Common myeloid progenitor, CD34-positive (primary cell): ENCODE data around the gene CHRNA4.
"Not testable (repeated sequence)": the region's sequence is repeated elsewhere in the genome, so short reads cannot be mapped to it uniquely, and the experiment has no call there.

Experiments used
- CTCF ChIA-PET: fragments of 350-600 bp; sonication (Branson Sonifier 250); formaldehyde crosslinking; loops from one replicate; lab custom pipeline; 2021; ENCODE audit warnings: antibody characterized with exemption; lab: Charles Lee
- POLR2A ChIA-PET: fragments of 350-600 bp; sonication (Branson Sonifier 250); formaldehyde crosslinking; loops from one replicate; lab custom pipeline; 2021; ENCODE audit warnings: antibody characterized with exemption; lab: Charles Lee
- DNase-seq, 3 donors: peaks; one replicate each; pipeline versions ENCODE4 v3.0.0 to v3.0.0-alpha.2; 2013
- H3K27ac ChIP-seq, 2 experiments: 1 replicate in 1 of 2; 2 replicates in 1 of 2; pipeline ENCODE4 v1.7.0; 2013; ENCODE audit warnings: inconsistent platforms in 2 of 2, low read length in 2 of 2, mild to moderate bottlenecking in 2 of 2, low read depth in 1 of 2, moderate library complexity in 1 of 2; ENCODE audit not compliant: severe bottlenecking in 2 of 2, insufficient read depth in 1 of 2, poor library complexity in 1 of 2
- H3K27me3 ChIP-seq, 5 experiments: replicated peaks in 2 of 5; 1 replicate in 3 of 5; 2 replicates in 2 of 5; pipeline versions ENCODE4 v1.6.1 to v1.7.0; 2013; ENCODE audit warnings: low read length in 4 of 5, mild to moderate bottlenecking in 2 of 5, moderate library complexity in 2 of 5, inconsistent platforms in 1 of 5; ENCODE audit not compliant: insufficient read depth in 5 of 5, control insufficient read depth in 4 of 5
- H3K36me3 ChIP-seq, 4 experiments: 1 replicate in 2 of 4; 2 replicates in 2 of 4; pipeline versions ENCODE4 v1.6.1 to v1.7.0; 2013; ENCODE audit warnings: low read length in 3 of 4, control low read depth in 1 of 4, mild to moderate bottlenecking in 1 of 4; ENCODE audit not compliant: control insufficient read depth in 4 of 4, insufficient read depth in 4 of 4
- H3K4me1 ChIP-seq, 4 experiments: 1 replicate in 3 of 4; 2 replicates in 1 of 4; pipeline versions ENCODE4 v1.6.1 to v1.7.1; 2013; ENCODE audit warnings: low read length in 3 of 4, mild to moderate bottlenecking in 3 of 4, control low read depth in 1 of 4, inconsistent platforms in 1 of 4, moderate library complexity in 1 of 4; ENCODE audit not compliant: control insufficient read depth in 4 of 4, insufficient read depth in 4 of 4; ENCODE audit errors: control extremely low read depth in 1 of 4
- H3K4me3 ChIP-seq, 7 experiments: 1 replicate in 4 of 7; 2 replicates in 3 of 7; pipeline versions ENCODE4 v1.5.1 to v1.7.0; 2013; ENCODE audit warnings: mild to moderate bottlenecking in 7 of 7, low read length in 6 of 7, moderate library complexity in 6 of 7, inconsistent platforms in 2 of 7, low read depth in 2 of 7, control low read depth in 1 of 7; ENCODE audit not compliant: insufficient read depth in 4 of 7, control insufficient read depth in 1 of 7; ENCODE audit errors: extremely low read depth in 1 of 7
- H3K9me3 ChIP-seq, 5 experiments: 1 replicate in 4 of 5; 2 replicates in 1 of 5; pipeline versions ENCODE4 v1.6.1 to v1.7.1; 2013; ENCODE audit warnings: low read length in 4 of 5, mild to moderate bottlenecking in 2 of 5, inconsistent platforms in 1 of 5, low read depth in 1 of 5, moderate library complexity in 1 of 5; ENCODE audit not compliant: control insufficient read depth in 4 of 5, insufficient read depth in 2 of 5; ENCODE audit errors: control extremely low read depth in 1 of 5
- WGBS: methylation state at CpG from one replicate; pipeline ENCODE4 v1.1.5; 2013; ENCODE audit not compliant: insufficient coverage; 5-methylcytosine and 5-hydroxymethylcytosine counted together

Gene CHRNA4

GRCh38 chr20:63342561-63343459, 18.3 kb downstream of the CHRNA4 start:
- Histone ChIP-seq H3K36me3 (no peaks in the 10 kb centered on the region), H3K27ac (no peak overlapping the region), H3K4me1 (no peaks in the 10 kb centered on the region), H3K27me3 (peaks cover 0 to 50% (median 8%) of the 10 kb centered on the region in 5 experiments), H3K4me3 (no peak overlapping the region), H3K9me3 (no peaks in the 10 kb centered on the region)
- 92% methylated on average over 58 of the region's 59 CpGs for WGBS
- ChIA-PET POLR2A (no interaction called here), CTCF (no interaction called here)
- no peak for DNase-seq

- POLR2A ChIA-PET, CTCF ChIA-PET, H3K4me3 ChIP-seq, H3K27ac ChIP-seq, H3K4me1 ChIP-seq, DNase-seq, H3K36me3 ChIP-seq, H3K9me3 ChIP-seq: not testable (repeated sequence)
- peaks cover 0 to 58% (median 25%) of the 10 kb centered on the region in 5 experiments for H3K27me3 ChIP-seq
- 72% methylated on average over 6 of the region's 10 CpGs for whole genome bisulfite sequencing
Observed at GRCh38 chr20:63340158-63340688, 20.9 kb downstream of the CHRNA4 start.

GRCh38 chr20:63339154-63340094, 21.7 kb downstream of the CHRNA4 start:
- H3K4me1 ChIP-seq, H3K36me3 ChIP-seq, POLR2A ChIA-PET, H3K4me3 ChIP-seq, CTCF ChIA-PET, H3K27ac ChIP-seq, H3K9me3 ChIP-seq, DNase-seq: not testable (repeated sequence)
- H3K27me3 ChIP-seq = peaks cover 0 to 65% (median 25%) of the 10 kb centered on the region in 5 experiments
- WGBS = 74% methylated on average over 11 of the region's 14 CpGs

GRCh38 chr20:63337786-63338420, 23.2 kb downstream of the CHRNA4 start:
- H3K27me3 ChIP-seq = peaks cover 0 to 68% (median 21%) of the 10 kb centered on the region in 5 experiments
- H3K4me1 ChIP-seq = no peaks in the 10 kb centered on the region
- no peaks in the 10 kb centered on the region for H3K36me3 ChIP-seq
- WGBS = 93% methylated on average over 4 of the region's 12 CpGs
- ChIA-PET POLR2A (no interaction called here), CTCF (interaction anchor here (1.4 kb wide), 1 partner anchor 28 kb away, joined by 4 read pairs; no protein-coding TSS in a partner anchor)
- DNase-seq = no peak
- H3K4me3 ChIP-seq = no peak overlapping the region
- H3K9me3 ChIP-seq = peaks cover 0 to 6% (median 0%) of the 10 kb centered on the region in 5 experiments
- no peak overlapping the region for H3K27ac ChIP-seq

GRCh38 chr20:63336232-63336752, 24.9 kb downstream of the CHRNA4 start:
- Histone ChIP-seq H3K4me3 (no peak overlapping the region), H3K9me3 (peaks cover 0 to 11% (median 2%) of the 10 kb centered on the region in 5 experiments), H3K27me3 (peaks cover 0 to 59% (median 18%) of the 10 kb centered on the region in 5 experiments), H3K4me1 (no peaks in the 10 kb centered on the region), H3K36me3 (no peaks in the 10 kb centered on the region), H3K27ac (no peak overlapping the region)
- CTCF ChIA-PET = no interaction called here
- DNase-seq = no peak
- WGBS = 97% methylated on average over 24 of the region's 29 CpGs
- POLR2A ChIA-PET = no interaction called here

- no peak overlapping the region for H3K27ac ChIP-seq
- ChIA-PET POLR2A (no interaction called here), CTCF (no interaction called here)
- DNase-seq = no peak
- no peak overlapping the region for H3K4me3 ChIP-seq
- H3K4me1 ChIP-seq = no peaks in the 10 kb centered on the region
- H3K36me3 ChIP-seq = no peaks in the 10 kb centered on the region
- H3K9me3 ChIP-seq = peaks cover 0 to 11% (median 2%) of the 10 kb centered on the region in 5 experiments
- 48% methylated on average over 7 of the region's 9 CpGs for WGBS
- H3K27me3 ChIP-seq = peaks cover 0 to 56% (median 18%) of the 10 kb centered on the region in 5 experiments
Observed at GRCh38 chr20:63335711-63336110, 25.4 kb downstream of the CHRNA4 start.
